ENCODE measurements around the gene CHD3. TPM values are rescaled to one million over a fixed set of nuclear protein-coding genes. Genes with fewer than 3 reads are reported as not detected.

Gene CHD3
- total and polyA plus RNA-seq, 2 experiments from 2014 or later: 2.9 to 9.7 TPM

DNA sequence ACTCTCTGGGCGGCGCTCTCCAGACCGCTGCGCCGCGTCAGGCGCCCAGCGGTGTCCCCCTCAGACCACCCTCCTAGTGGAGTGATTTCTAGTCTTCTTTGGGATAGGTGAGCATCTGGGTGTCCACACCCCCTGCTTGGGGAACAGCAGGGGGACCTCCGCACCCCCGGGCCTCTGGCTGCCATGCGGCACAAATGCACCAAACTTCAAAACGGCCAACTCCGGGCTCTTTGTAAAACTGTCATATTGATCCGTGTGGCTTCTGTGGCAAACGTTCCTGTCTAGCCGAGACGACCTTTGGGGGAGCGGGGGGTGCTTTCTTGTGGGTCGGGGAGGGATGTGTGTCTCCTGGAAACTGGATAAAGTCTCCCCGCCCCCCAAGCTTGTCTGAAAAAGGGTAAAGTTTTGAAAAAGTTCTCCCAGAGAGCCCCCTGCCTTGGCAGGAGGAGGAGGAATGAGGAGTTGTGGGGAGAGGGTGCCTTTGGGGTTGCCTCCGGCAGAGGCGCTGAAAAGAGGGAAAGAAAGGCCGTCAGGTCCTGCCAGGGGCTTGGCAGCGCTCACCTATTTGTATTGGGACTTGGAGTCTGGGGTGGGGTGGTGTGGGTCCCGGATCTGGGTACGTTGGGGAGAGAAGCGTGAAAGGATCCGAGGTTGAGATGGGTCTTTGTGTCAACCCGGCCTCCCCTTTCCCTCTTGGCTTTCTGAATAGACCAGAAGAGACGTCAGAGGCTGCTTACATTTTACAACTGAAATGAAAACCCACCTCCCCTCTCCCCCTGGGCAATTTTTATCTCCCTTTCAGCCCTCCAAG, 2.2 kb upstream of the CHD3 start:
- H3K9me3 Mint-ChIP-seq: no peaks in the 10 kb centered on the region; the same call in 2 of the 3 replicates
- H3K4me3 Mint-ChIP-seq: no peak overlapping the region
- no peak overlapping the region for H3K27ac Mint-ChIP-seq
- Histone ChIP-seq H3K79me2 (replicated peaks; ENCODE audit: insufficient read depth) (no peaks in the 10 kb centered on the region), H3F3A (replicated peaks; ENCODE audit: low read depth) (peaks cover 8% of the 10 kb centered on the region), H4K20me1 (replicated peaks; ENCODE audit: insufficient read depth) (no peaks in the 10 kb centered on the region), H2AFZ (peak overlapping the region; percentile 87), H3K4me3 (peak overlapping the region; percentile 65), H3K27ac (ENCODE audit: low read depth) (no peak overlapping the region), H3K4me1 (ENCODE audit: insufficient read depth) (peaks cover 46% of the 10 kb centered on the region), H3K4me2 (peak overlapping the region; percentile 88), H3K27me3 (ENCODE audit: insufficient read depth) (peaks cover 64% of the 10 kb centered on the region), H3K9me2 (ENCODE audit: insufficient read depth) (no peaks in the 10 kb centered on the region), H3K36me3 (ENCODE audit: insufficient read depth) (0 out of 2 replicates have a peak, but pooled peaks cover 3% of the 10 kb centered on the region)
- peak; percentile 72 for DNase-seq (ENCODE audit: low spot score)
- peak; percentile 15 for TF ChIP-seq EZH2 (IDR thresholded peaks at IDR 0.05; ENCODE audit: low read depth, unreplicated experiment)
- TF ChIP-seq JUNB (IDR thresholded peaks at IDR 0.05; ENCODE audit: unreplicated experiment): no peak
- TF ChIP-seq POLR2AphosphoS5 (IDR thresholded peaks at IDR 0.05; ENCODE audit: low read depth): no peak
- 0 out of 2 replicates have a peak, but pooled peaks have one; percentile 18 for TF ChIP-seq CREB1 (CRISPR knock-in tag; IDR thresholded peaks at IDR 0.05; ENCODE audit: low read depth)
- H3K27me3 Mint-ChIP-seq (ENCODE audit: insufficient read depth, low read depth, poor library complexity): peaks cover 9% of the 10 kb centered on the region
- ATAC-seq: peak; percentile 44
- H3K4me1 Mint-ChIP-seq: peaks cover 3% of the 10 kb centered on the region; the same call in 2 of the 3 replicates
- H3K36me3 Mint-ChIP-seq (ENCODE audit: low read depth): no peaks in the 10 kb centered on the region; the same call in 2 of the 3 replicates

DNA sequence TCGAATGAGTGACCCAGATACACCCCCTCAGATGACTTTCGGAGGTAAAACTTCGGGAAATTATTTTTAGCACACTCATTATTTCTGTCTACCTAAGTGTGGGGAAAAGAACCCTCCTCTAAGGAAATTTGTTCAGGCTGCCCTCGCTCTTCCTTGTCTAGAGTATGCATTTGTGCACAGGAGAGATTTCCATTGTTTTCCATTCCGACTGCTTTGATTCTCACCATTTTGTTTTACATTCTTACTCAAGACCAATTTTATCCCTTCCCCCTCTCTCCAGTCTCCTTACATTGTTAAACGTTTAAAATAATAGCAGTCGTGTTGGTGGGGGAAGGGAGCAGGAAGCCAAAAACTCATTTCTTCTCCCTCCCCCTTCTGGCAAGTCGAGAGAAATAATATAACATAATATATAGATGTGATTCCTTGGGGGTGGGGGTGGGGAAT, 1.5 kb upstream of the CHD3 start:
- DNase-seq (ENCODE audit: low spot score) (peak; percentile 42), ATAC-seq (no peak)
- 0 out of 2 replicates have a peak, but pooled peaks cover 3% of the 10 kb centered on the region for H3K36me3 ChIP-seq (ENCODE audit: insufficient read depth)
- Mint-ChIP-seq H3K9me3 (no peaks in the 10 kb centered on the region; the same call in 2 of the 3 replicates), H3K4me1 (peaks cover 3% of the 10 kb centered on the region; the same call in 2 of the 3 replicates), H3K4me3 (no peak overlapping the region), H3K27me3 (ENCODE audit: insufficient read depth, low read depth, poor library complexity) (peaks cover 9% of the 10 kb centered on the region), H3K36me3 (ENCODE audit: low read depth) (no peaks in the 10 kb centered on the region; the same call in 2 of the 3 replicates), H3K27ac (no peak overlapping the region)
- peak overlapping the region; percentile 87 for H2AFZ ChIP-seq
- no peak overlapping the region for H3K27ac ChIP-seq (ENCODE audit: low read depth)
- TF ChIP-seq NANOG (IDR thresholded peaks at IDR 0.05; ENCODE audit: borderline replicate concordance) (no peak), POLR2AphosphoS5 (IDR thresholded peaks at IDR 0.05; ENCODE audit: low read depth) (no peak), ZNF331 (CRISPR knock-in tag; IDR thresholded peaks at IDR 0.05; ENCODE audit: low read depth) (no peak), EZH2 (IDR thresholded peaks at IDR 0.05; ENCODE audit: low read depth, unreplicated experiment) (no peak), CREB1 (CRISPR knock-in tag; IDR thresholded peaks at IDR 0.05; ENCODE audit: low read depth) (no peak), EZH2phosphoT487 (IDR thresholded peaks at IDR 0.05; ENCODE audit: unreplicated experiment) (no peak), STAT1 (IDR thresholded peaks at IDR 0.05; ENCODE audit: unreplicated experiment) (no peak)
- TF ChIP-seq, protein P1, sequence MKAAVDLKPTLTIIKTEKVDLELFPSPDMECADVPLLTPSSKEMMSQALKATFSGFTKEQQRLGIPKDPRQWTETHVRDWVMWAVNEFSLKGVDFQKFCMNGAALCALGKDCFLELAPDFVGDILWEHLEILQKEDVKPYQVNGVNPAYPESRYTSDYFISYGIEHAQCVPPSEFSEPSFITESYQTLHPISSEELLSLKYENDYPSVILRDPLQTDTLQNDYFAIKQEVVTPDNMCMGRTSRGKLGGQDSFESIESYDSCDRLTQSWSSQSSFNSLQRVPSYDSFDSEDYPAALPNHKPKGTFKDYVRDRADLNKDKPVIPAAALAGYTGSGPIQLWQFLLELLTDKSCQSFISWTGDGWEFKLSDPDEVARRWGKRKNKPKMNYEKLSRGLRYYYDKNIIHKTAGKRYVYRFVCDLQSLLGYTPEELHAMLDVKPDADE (IDR thresholded peaks at IDR 0.05): no peak
- H3F3A ChIP-seq (replicated peaks; ENCODE audit: low read depth): peaks cover 8% of the 10 kb centered on the region
- no peaks in the 10 kb centered on the region for H3K9me2 ChIP-seq (ENCODE audit: insufficient read depth)
- no peaks in the 10 kb centered on the region for H4K20me1 ChIP-seq (replicated peaks; ENCODE audit: insufficient read depth)
- H3K4me1 ChIP-seq (ENCODE audit: insufficient read depth): peaks cover 46% of the 10 kb centered on the region
- no peaks in the 10 kb centered on the region for H3K79me2 ChIP-seq (replicated peaks; ENCODE audit: insufficient read depth)
- peaks cover 58% of the 10 kb centered on the region for H3K27me3 ChIP-seq (ENCODE audit: insufficient read depth)
- peak overlapping the region; percentile 65 for H3K4me3 ChIP-seq
- peak overlapping the region; percentile 88 for H3K4me2 ChIP-seq

Data from GM23338 (cell line).